Upper lobe of left lung (tissue), 4 donors: ENCODE results near the gene CUTA.

ENCODE experiments used
- CTCF ChIP-seq, 6 experiments: fragments of 450-650 bp in 4 of 6; fragments of 200-600 bp in 2 of 6; sonication (generic) in 2 of 6; IDR thresholded peaks; one replicate each; pipeline ENCODE4 v1.5.1; 2016 to 2019; ENCODE audit warnings: antibody characterized with exemption in 6 of 6
- EP300 ChIP-seq, 4 donors: sonication (generic); formaldehyde crosslinking; IDR thresholded peaks; one replicate each; pipeline ENCODE4 v1.5.1; 2017; ENCODE audit warnings: antibody characterized with exemption in 4 of 4, control low read depth in 2 of 4
- POLR2A ChIP-seq, 4 donors: fragments of 450-650 bp; IDR thresholded peaks; one replicate each; pipeline ENCODE4 v1.5.1; 2016 to 2017; ENCODE audit warnings: antibody characterized with exemption in 4 of 4, mild to moderate bottlenecking in 2 of 4
- POLR2AphosphoS5 ChIP-seq, 2 donors: sonication (generic); formaldehyde crosslinking; IDR thresholded peaks; one replicate each; pipeline ENCODE4 v1.5.1; 2017; ENCODE audit warnings: antibody characterized with exemption in 2 of 2

GRCh38 chr6:33425668-33426577 is 8.0 kb upstream of the CUTA start:
- TF ChIP-seq EP300 (IDR thresholded peaks at IDR 0.05) (no peak), CTCF (IDR thresholded peaks at IDR 0.05) (peak; percentile 26 to 82 (median 48)), POLR2AphosphoS5 (IDR thresholded peaks at IDR 0.05) (peak; percentile 85 to 88), POLR2A (IDR thresholded peaks at IDR 0.05) (peak in 1 of 4 donors; percentile 62)
